ENCODE data around the gene UMPS. TPM values are rescaled to one million over a fixed set of nuclear protein-coding genes. Genes with fewer than 3 reads are reported as not detected.
"Not testable (repeated sequence)": the region's sequence is repeated elsewhere in the genome, so short reads cannot be mapped to it uniquely, and the experiment has no call there.

The UMPS gene
- total RNA-seq, 1 donor from 2014 or later: 28.7 TPM

GRCh38 chr3:124783696-124784095 is 53.4 kb downstream of the UMPS start:
- no peak for TF ChIP-seq CTCF (conservative IDR thresholded peaks at IDR 0.05; ENCODE audit: low read depth, low read length)
- no peak overlapping the region for H3K4me3 ChIP-seq (ENCODE audit: low read depth, low read length)
- no peak for DNase-seq (ENCODE audit: low read depth)

- no peak for DNase-seq (ENCODE audit: low read depth)
- no peak for TF ChIP-seq CTCF (conservative IDR thresholded peaks at IDR 0.05; ENCODE audit: low read depth, low read length)
- no peak overlapping the region for H3K4me3 ChIP-seq (ENCODE audit: low read depth, low read length)
Measured at GRCh38 chr3:124784686-124785382, 54.6 kb downstream of the UMPS start.

GRCh38 chr3:124785973-124786372 is 55.7 kb downstream of the UMPS start:
- no peak overlapping the region for H3K4me3 ChIP-seq (ENCODE audit: low read depth, low read length)
- no peak for TF ChIP-seq CTCF (conservative IDR thresholded peaks at IDR 0.05; ENCODE audit: low read depth, low read length)
- DNase-seq (ENCODE audit: low read depth): no peak

GRCh38 chr3:124786511-124787241 is 56.4 kb downstream of the UMPS start:
- no peak for DNase-seq (ENCODE audit: low read depth)
- TF ChIP-seq CTCF (conservative IDR thresholded peaks at IDR 0.05; ENCODE audit: low read depth, low read length): peak; percentile 41
- H3K4me3 ChIP-seq (ENCODE audit: low read depth, low read length): no peak overlapping the region

GRCh38 chr3:124787476-124788195 is 57.4 kb downstream of the UMPS start:
- no peak overlapping the region for H3K4me3 ChIP-seq (ENCODE audit: low read depth, low read length)
- DNase-seq (ENCODE audit: low read depth): no peak
- no peak for TF ChIP-seq CTCF (conservative IDR thresholded peaks at IDR 0.05; ENCODE audit: low read depth, low read length)

- TF ChIP-seq CTCF (conservative IDR thresholded peaks at IDR 0.05; ENCODE audit: low read depth, low read length): no peak
- DNase-seq (ENCODE audit: low read depth): no peak
- no peak overlapping the region for H3K4me3 ChIP-seq (ENCODE audit: low read depth, low read length)
Measured at GRCh38 chr3:124788254-124788745, 58.0 kb downstream of the UMPS start.

GRCh38 chr3:124789103-124789502 is 58.9 kb downstream of the UMPS start:
- H3K4me3 ChIP-seq (ENCODE audit: low read depth, low read length); DNase-seq (ENCODE audit: low read depth): not testable (repeated sequence)

Data from epithelial cell of proximal tubule (primary cell).